Measurements from ENCODE around the gene LRRC34. TPM values are rescaled to one million over a fixed set of nuclear protein-coding genes. Genes with fewer than 3 reads are reported as not detected.
A peak's percentile ranks its signal among the peaks of the same experiment; 100 is the strongest.

The LRRC34 gene
- total and polyA plus RNA-seq, 9 of the 15 experiments (the other 6 are each of a cell fraction or from before 2014, with no cell fraction given): 0.17 to 0.30 TPM; not detected in 7

DNA sequence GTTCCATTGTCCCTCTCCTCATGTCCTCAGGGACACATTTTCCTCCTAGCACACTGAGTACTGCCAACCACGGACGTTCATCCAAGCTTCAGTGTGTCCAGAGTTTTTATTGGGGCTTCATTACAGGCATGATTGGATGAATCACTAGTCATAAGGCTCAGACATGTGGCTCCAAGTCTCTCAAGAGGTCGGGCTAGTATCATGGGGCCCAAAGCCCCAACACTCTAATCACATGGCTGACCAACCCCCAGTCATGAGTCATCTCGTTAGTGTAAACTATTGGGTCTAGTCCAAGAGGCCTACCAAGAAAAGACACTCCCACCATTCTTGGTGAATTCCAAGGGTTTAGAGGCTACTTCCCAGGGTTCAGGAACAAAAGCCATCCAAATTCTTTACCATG, 52.2 kb downstream of the LRRC34 start (continued):
- TF ChIP-seq, protein P1, sequence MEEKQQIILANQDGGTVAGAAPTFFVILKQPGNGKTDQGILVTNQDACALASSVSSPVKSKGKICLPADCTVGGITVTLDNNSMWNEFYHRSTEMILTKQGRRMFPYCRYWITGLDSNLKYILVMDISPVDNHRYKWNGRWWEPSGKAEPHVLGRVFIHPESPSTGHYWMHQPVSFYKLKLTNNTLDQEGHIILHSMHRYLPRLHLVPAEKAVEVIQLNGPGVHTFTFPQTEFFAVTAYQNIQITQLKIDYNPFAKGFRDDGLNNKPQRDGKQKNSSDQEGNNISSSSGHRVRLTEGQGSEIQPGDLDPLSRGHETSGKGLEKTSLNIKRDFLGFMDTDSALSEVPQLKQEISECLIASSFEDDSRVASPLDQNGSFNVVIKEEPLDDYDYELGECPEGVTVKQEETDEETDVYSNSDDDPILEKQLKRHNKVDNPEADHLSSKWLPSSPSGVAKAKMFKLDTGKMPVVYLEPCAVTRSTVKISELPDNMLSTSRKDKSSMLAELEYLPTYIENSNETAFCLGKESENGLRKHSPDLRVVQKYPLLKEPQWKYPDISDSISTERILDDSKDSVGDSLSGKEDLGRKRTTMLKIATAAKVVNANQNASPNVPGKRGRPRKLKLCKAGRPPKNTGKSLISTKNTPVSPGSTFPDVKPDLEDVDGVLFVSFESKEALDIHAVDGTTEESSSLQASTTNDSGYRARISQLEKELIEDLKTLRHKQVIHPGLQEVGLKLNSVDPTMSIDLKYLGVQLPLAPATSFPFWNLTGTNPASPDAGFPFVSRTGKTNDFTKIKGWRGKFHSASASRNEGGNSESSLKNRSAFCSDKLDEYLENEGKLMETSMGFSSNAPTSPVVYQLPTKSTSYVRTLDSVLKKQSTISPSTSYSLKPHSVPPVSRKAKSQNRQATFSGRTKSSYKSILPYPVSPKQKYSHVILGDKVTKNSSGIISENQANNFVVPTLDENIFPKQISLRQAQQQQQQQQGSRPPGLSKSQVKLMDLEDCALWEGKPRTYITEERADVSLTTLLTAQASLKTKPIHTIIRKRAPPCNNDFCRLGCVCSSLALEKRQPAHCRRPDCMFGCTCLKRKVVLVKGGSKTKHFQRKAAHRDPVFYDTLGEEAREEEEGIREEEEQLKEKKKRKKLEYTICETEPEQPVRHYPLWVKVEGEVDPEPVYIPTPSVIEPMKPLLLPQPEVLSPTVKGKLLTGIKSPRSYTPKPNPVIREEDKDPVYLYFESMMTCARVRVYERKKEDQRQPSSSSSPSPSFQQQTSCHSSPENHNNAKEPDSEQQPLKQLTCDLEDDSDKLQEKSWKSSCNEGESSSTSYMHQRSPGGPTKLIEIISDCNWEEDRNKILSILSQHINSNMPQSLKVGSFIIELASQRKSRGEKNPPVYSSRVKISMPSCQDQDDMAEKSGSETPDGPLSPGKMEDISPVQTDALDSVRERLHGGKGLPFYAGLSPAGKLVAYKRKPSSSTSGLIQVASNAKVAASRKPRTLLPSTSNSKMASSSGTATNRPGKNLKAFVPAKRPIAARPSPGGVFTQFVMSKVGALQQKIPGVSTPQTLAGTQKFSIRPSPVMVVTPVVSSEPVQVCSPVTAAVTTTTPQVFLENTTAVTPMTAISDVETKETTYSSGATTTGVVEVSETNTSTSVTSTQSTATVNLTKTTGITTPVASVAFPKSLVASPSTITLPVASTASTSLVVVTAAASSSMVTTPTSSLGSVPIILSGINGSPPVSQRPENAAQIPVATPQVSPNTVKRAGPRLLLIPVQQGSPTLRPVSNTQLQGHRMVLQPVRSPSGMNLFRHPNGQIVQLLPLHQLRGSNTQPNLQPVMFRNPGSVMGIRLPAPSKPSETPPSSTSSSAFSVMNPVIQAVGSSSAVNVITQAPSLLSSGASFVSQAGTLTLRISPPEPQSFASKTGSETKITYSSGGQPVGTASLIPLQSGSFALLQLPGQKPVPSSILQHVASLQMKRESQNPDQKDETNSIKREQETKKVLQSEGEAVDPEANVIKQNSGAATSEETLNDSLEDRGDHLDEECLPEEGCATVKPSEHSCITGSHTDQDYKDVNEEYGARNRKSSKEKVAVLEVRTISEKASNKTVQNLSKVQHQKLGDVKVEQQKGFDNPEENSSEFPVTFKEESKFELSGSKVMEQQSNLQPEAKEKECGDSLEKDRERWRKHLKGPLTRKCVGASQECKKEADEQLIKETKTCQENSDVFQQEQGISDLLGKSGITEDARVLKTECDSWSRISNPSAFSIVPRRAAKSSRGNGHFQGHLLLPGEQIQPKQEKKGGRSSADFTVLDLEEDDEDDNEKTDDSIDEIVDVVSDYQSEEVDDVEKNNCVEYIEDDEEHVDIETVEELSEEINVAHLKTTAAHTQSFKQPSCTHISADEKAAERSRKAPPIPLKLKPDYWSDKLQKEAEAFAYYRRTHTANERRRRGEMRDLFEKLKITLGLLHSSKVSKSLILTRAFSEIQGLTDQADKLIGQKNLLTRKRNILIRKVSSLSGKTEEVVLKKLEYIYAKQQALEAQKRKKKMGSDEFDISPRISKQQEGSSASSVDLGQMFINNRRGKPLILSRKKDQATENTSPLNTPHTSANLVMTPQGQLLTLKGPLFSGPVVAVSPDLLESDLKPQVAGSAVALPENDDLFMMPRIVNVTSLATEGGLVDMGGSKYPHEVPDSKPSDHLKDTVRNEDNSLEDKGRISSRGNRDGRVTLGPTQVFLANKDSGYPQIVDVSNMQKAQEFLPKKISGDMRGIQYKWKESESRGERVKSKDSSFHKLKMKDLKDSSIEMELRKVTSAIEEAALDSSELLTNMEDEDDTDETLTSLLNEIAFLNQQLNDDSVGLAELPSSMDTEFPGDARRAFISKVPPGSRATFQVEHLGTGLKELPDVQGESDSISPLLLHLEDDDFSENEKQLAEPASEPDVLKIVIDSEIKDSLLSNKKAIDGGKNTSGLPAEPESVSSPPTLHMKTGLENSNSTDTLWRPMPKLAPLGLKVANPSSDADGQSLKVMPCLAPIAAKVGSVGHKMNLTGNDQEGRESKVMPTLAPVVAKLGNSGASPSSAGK (IDR thresholded peaks at IDR 0.05): peak; percentile 87
- TF ChIP-seq FOSL1 (tag; conservative IDR thresholded peaks at IDR 0.05): peak; percentile 98
- 0 out of 4 replicates have a peak, but pooled peaks of 1 of the 2 experiments have one; percentile 42 for TF ChIP-seq TBL1XR1 (IDR thresholded peaks at IDR 0.05; ENCODE audit: low read length in 2 of 2)
- no peak for TF ChIP-seq SNIP1 (IDR thresholded peaks at IDR 0.05; ENCODE audit: low read depth)
- TF ChIP-seq DMBX1 (CRISPR knock-in tag; IDR thresholded peaks at IDR 0.05; ENCODE audit: borderline replicate concordance): peak; percentile 69; the same call in 1 of the 2 replicates
- TF ChIP-seq MYC (IDR thresholded peaks at IDR 0.05; ENCODE audit: low read depth, low read length): peak; percentile 81
- TF ChIP-seq MYC (CRISPR knock-in tag; IDR thresholded peaks at IDR 0.05; ENCODE audit: borderline replicate concordance, low read depth): no peak
- peak; percentile 73 for TF ChIP-seq ZFX (CRISPR knock-in tag; IDR thresholded peaks at IDR 0.05)
- TF ChIP-seq, protein P2, sequence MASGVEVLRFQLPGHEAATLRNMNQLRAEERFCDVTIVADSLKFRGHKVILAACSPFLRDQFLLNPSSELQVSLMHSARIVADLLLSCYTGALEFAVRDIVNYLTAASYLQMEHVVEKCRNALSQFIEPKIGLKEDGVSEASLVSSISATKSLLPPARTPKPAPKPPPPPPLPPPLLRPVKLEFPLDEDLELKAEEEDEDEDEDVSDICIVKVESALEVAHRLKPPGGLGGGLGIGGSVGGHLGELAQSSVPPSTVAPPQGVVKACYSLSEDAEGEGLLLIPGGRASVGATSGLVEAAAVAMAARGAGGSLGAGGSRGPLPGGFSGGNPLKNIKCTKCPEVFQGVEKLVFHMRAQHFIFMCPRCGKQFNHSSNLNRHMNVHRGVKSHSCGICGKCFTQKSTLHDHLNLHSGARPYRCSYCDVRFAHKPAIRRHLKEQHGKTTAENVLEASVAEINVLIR (CRISPR knock-in tag; IDR thresholded peaks at IDR 0.05): peak; percentile 32; the same call in 1 of the 2 replicates
- TF ChIP-seq, protein P3, sequence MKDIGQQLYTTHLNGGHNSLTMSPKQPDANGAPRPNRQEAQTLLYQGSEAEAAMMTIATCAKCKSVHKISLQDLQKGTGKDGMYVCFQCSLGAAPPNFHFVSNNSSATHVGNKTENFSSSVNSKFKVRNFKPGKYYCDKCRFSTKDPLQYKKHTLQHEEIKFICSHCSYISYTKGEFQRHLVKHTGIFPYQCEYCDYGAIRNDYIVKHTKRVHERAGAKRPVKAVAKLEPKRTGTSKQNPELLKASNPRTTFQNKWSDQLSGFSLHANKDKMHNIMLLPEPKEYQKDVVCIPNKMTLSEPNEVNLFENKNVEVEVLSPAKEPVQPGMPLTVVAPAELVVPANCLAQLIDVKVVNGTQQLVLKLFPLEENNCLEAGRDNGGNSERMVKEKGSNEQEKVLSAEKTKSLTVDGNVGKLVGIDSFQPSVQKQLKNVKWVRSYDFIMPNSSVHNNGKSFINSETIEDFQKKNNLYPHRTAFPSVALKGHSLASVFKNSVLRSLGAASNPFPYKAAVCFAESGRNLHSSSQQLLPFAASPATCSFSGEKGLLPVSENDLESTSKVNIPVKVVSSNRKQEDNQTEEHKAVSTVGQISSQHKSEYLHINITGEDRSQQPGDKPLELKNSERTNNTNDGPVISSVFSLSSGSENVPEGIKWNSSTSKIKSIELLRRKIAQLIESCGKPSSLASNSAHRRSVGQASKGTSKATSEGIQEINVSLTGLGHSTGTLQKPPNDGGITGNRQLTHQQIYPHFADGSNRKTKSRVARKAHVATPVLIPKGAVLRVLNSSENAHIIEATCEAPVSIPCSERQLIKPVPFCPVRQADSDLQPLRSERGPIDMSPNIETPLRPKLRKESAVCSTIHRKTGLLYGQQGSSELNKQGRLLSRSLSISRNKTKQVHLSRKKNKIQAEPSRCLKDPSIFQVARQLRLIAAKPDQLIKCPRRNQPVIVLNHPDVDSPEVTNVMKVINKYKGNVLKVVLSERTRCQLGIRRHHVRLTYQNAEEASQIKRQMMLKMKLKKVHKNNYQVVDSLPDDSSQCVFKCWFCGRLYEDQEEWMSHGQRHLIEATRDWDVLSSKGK (CRISPR knock-in tag; IDR thresholded peaks at IDR 0.05): no peak
- TF ChIP-seq SMARCE1 (IDR thresholded peaks at IDR 0.05): peak; percentile 73
